K562 (cell line): Measurements from ENCODE around the gene HDAC7. TPM values are rescaled to one million over a fixed set of nuclear protein-coding genes. Genes with fewer than 3 reads are reported as not detected.

Experiments used
- BRD4 ChIP-seq: fragments of 200-600 bp; sonication (generic); IDR thresholded peaks from 2 replicates; pipeline ENCODE4 v1.6.1; 2017; ENCODE audit warnings: inconsistent platforms
- CBX1 ChIP-seq: sonication (generic); IDR thresholded peaks from 2 replicates; pipeline ENCODE4 v1.6.1; 2016; ENCODE audit warnings: antibody characterized with exemption, low read depth, mild to moderate bottlenecking
- CHD2 ChIP-seq: IDR thresholded peaks from 2 replicates; pipeline ENCODE4 v1.6.1; 2011; ENCODE audit warnings: low read depth, low read length
- CHD4 ChIP-seq: fragments of 200-600 bp; sonication (generic); IDR thresholded peaks from 3 replicates; pipeline ENCODE4 v1.6.1; 2012; ENCODE audit warnings: low read depth, mild to moderate bottlenecking, mixed read lengths, low read length, inconsistent platforms; ENCODE audit not compliant: insufficient read depth, insufficient replicate concordance, poor library complexity, severe bottlenecking
- EHMT2 ChIP-seq: fragments of 450-650 bp; IDR thresholded peaks from 2 replicates; pipeline ENCODE4 v1.6.1; 2018; ENCODE audit warnings: antibody characterized with exemption
- ELF1 ChIP-seq: fragments of 200-800 bp; sonication (Bioruptor generic); IDR thresholded peaks from 2 replicates; pipeline ENCODE4 v1.6.1; 2016; ENCODE audit warnings: missing genetic modification characterization, missing compliant biosample characterization
- GATA2 ChIP-seq: sonication (generic); formaldehyde crosslinking; IDR thresholded peaks from 2 replicates; pipeline ENCODE4 v1.4.0; 2020; ENCODE audit warnings: mild to moderate bottlenecking, missing genetic modification reagents
- HBP1 ChIP-seq: fragments of 450-650 bp; formaldehyde crosslinking; IDR thresholded peaks from 2 replicates; pipeline ENCODE4 v1.4.0; 2022; ENCODE audit warnings: missing genetic modification characterization
- HDAC6 ChIP-seq: IDR thresholded peaks from 2 replicates; pipeline ENCODE4 v1.6.1; 2012; ENCODE audit warnings: low read depth, mild to moderate bottlenecking, control low read depth, inconsistent platforms, low read length, moderate library complexity
- MTA3 ChIP-seq: fragments of 450-650 bp; formaldehyde crosslinking; IDR thresholded peaks from 2 replicates; pipeline ENCODE4 v1.6.1; 2017; ENCODE audit warnings: mild to moderate bottlenecking, borderline replicate concordance
- MYNN ChIP-seq, 2 experiments: sonication (generic); formaldehyde crosslinking in 1 of 2; IDR thresholded peaks; 2 replicates each; pipeline versions ENCODE4 v1.5.0 to v1.6.1; 2016 to 2020; ENCODE audit warnings: antibody characterized with exemption in 1 of 2, missing genetic modification reagents in 1 of 2
- NCOR1 ChIP-seq: fragments of 450-650 bp; IDR thresholded peaks from 2 replicates; pipeline ENCODE4 v1.6.1; 2016; ENCODE audit warnings: mild to moderate bottlenecking, moderate library complexity
- NFE2 ChIP-seq: IDR thresholded peaks from 2 replicates; pipeline ENCODE4 v1.6.1; 2014; ENCODE audit warnings: antibody characterized with exemption, low read depth
- NKRF ChIP-seq: fragments of 450-650 bp; IDR thresholded peaks from 2 replicates; pipeline ENCODE4 v1.6.1; 2016; ENCODE audit warnings: borderline replicate concordance
- NRF1 ChIP-seq, 2 experiments: fragments of 450-650 bp; IDR thresholded peaks in 1 of 2; conservative IDR thresholded peaks in 1 of 2; 2 replicates each; pipeline ENCODE4 v1.6.1; 2014; ENCODE audit warnings: mild to moderate bottlenecking in 2 of 2
- PTBP1 ChIP-seq: fragments of 200-400 bp; formaldehyde crosslinking; IDR thresholded peaks from 2 replicates; pipeline ENCODE4 v1.6.1; 2017; ENCODE audit warnings: low read depth, low read length
- RBM34 ChIP-seq: fragments of 200-400 bp; formaldehyde crosslinking; IDR thresholded peaks from 2 replicates; pipeline ENCODE4 v1.6.1; 2018; ENCODE audit warnings: low read length, borderline replicate concordance; ENCODE audit not compliant: insufficient read depth
- SMAD2 ChIP-seq: fragments of 150-350 bp; IDR thresholded peaks from 2 replicates; pipeline ENCODE4 v1.6.1; 2014; ENCODE audit warnings: low read depth, mild to moderate bottlenecking, low read length
- SMAD3 ChIP-seq: fragments of 450-650 bp; formaldehyde crosslinking; conservative IDR thresholded peaks from 2 replicates; pipeline ENCODE4 v1.4.0; 2020; ENCODE audit warnings: mild to moderate bottlenecking
- SMARCA5 ChIP-seq: fragments of 450-650 bp; IDR thresholded peaks from 2 replicates; pipeline ENCODE4 v1.6.1; 2016
- TCFL5 ChIP-seq: fragments of 250-450 bp; sonication (Bioruptor Pico); conservative IDR thresholded peaks from 2 replicates; pipeline ENCODE4 v1.6.1; 2021; ENCODE audit warnings: mild to moderate bottlenecking, moderate library complexity, matching md5 sums
- WHSC1 ChIP-seq: IDR thresholded peaks from one replicate; pipeline ENCODE4 v1.6.1; 2012; ENCODE audit warnings: low read length, control low read depth, inconsistent platforms
- XRCC5 ChIP-seq: fragments of 200-400 bp; formaldehyde crosslinking; IDR thresholded peaks from 2 replicates; pipeline ENCODE4 v1.6.1; 2017; ENCODE audit warnings: low read depth, mild to moderate bottlenecking, low read length
- ZNF146 ChIP-seq: IDR thresholded peaks from one replicate; pipeline ENCODE4 v1.6.1; 2018; ENCODE audit warnings: missing compliant biosample characterization; ENCODE audit not compliant: unreplicated experiment
- ZNF165 ChIP-seq: fragments of 250-450 bp; sonication (Bioruptor Pico); IDR thresholded peaks from 2 replicates; pipeline ENCODE4 v1.4.0; 2020; ENCODE audit warnings: borderline replicate concordance
- ZNF408 ChIP-seq: fragments of 250-450 bp; sonication (Bioruptor Pico); IDR thresholded peaks from 2 replicates; pipeline ENCODE4 v1.4.0; 2020; ENCODE audit warnings: low read depth, mild to moderate bottlenecking, moderate library complexity
- ZNF57 ChIP-seq: fragments of 450-650 bp; formaldehyde crosslinking; IDR thresholded peaks from 2 replicates; pipeline ENCODE4 v1.4.0; 2020; ENCODE audit warnings: mild to moderate bottlenecking, moderate library complexity
- ZNF766 ChIP-seq: fragments of 200-800 bp; sonication (Bioruptor generic); conservative IDR thresholded peaks from 2 replicates; pipeline ENCODE4 v1.6.1; 2016; ENCODE audit warnings: missing genetic modification characterization, missing compliant biosample characterization
- polyA plus RNA-seq, 8 experiments: library from polyadenylated mRNA; depleted of rRNA in 4 of 8; stranded (reverse) in 5 of 8; unstranded in 3 of 8; fragments of >200 nt; fragmentation: Nextera tagmentation in 2 of 8; fragmentation: Illumina TruSeq in 1 of 8; extraction: Ambion mirVana in 2 of 8; extraction: Trizol in 1 of 8; gene quantifications; 2 replicates each; pipeline versions ENCODE4 v1.2.1 to v1.2.3, GENCODE V29; 2011 to 2014; ENCODE audit warnings: inconsistent platforms in 1 of 8, missing spikeins in 1 of 8
- total RNA-seq, 7 experiments: library from RNA; depleted of rRNA in 6 of 7; stranded (reverse); fragments of >200 nt in 6 of 7; fragmentation: Illumina TruSeq in 2 of 7; extraction: Trizol in 2 of 7; gene quantifications; 2 replicates each; pipeline versions ENCODE4 v1.2.1 to v1.2.3, GENCODE V29; 2011 to 2021; ENCODE audit warnings: low replicate concordance in 1 of 7

Gene HDAC7
- total and polyA plus RNA-seq, 9 of the 15 experiments (the other 6 are each of a cell fraction or from before 2014, with no cell fraction given): 2.5 to 129 (median 31.1) TPM

GRCh38 chr12:47742253-47742825 is 77.4 kb downstream of the HDAC7 start (continued):
- 0 out of 2 replicates have a peak, but pooled peaks have one; percentile 37 for TF ChIP-seq MYNN (IDR thresholded peaks at IDR 0.05)
- no peak for TF ChIP-seq MYNN (CRISPR knock-in tag; IDR thresholded peaks at IDR 0.05)
- TF ChIP-seq SMAD3 (CRISPR knock-in tag): no peak
- TF ChIP-seq NRF1 (conservative IDR thresholded peaks at IDR 0.05 in 1 of 2, IDR thresholded peaks at IDR 0.05 in 1 of 2): no peak
- TF ChIP-seq ZNF165 (CRISPR knock-in tag): no peak
- TF ChIP-seq BRD4: no peak
- no peak for TF ChIP-seq CHD2
- no peak for TF ChIP-seq NKRF
- TF ChIP-seq ELF1: peak; percentile 62; the same call in 1 of the 2 replicates
- 0 out of 2 replicates have a peak, but pooled peaks have one; percentile 50 for TF ChIP-seq XRCC5
- no peak for TF ChIP-seq RBM34
- no peak for TF ChIP-seq SMAD2
- TF ChIP-seq ZNF57 (CRISPR knock-in tag): no peak
- TF ChIP-seq CHD4: no peak
- TF ChIP-seq HDAC6: no peak
- no peak for TF ChIP-seq ZNF766 (CRISPR knock-in tag)
- peak; percentile 75; the same call in 1 of the 2 replicates for TF ChIP-seq SMARCA5
- TF ChIP-seq ZNF408 (CRISPR knock-in tag): no peak
- no peak for TF ChIP-seq NCOR1
- no peak for TF ChIP-seq ZNF146
- no peak for TF ChIP-seq PTBP1
- TF ChIP-seq NFE2: no peak
- 0 out of 2 replicates have a peak, but pooled peaks have one; percentile 45 for TF ChIP-seq CBX1
- no peak for TF ChIP-seq EHMT2
- TF ChIP-seq HBP1 (CRISPR knock-in tag): no peak
- TF ChIP-seq WHSC1: no peak
- TF ChIP-seq TCFL5 (CRISPR knock-in tag): no peak
- no peak for TF ChIP-seq MTA3
- TF ChIP-seq GATA2 (CRISPR knock-in tag): no peak
